GM12878 (cell line): ENCODE data around the gene SLF2. TPM values are rescaled to one million over a fixed set of nuclear protein-coding genes. Genes with fewer than 3 reads are reported as not detected.

Source experiments
- ATAC-seq: fragments of 200-7000 bp; cut with Tn5 transposase; 3 replicates; pipeline ENCODE4 v1.9.1; 2020; ENCODE audit warnings: mild to moderate bottlenecking, moderate library complexity
- BruUV-seq: library from RNA; stranded (reverse); fragments of 400-500 nt; replicated peaks from 2 replicates; lab custom pipeline; 2021; lab: Mats Ljungman, UMichigan
- CTCF ChIA-PET: fragments of 300-600 bp; sonication (Branson Sonifier 250); formaldehyde crosslinking; extraction: SDS; loops from one replicate; lab custom pipeline; 2021; ENCODE audit warnings: inconsistent platforms; lab: Yijun Ruan, JAX
- POLR2A ChIA-PET: fragments of 350-600 bp; formaldehyde crosslinking; extraction: SDS; loops from one replicate; lab custom pipeline; 2021; ENCODE audit warnings: inconsistent platforms; lab: Charles Lee
- RAD21 ChIA-PET: fragments of 300-600 bp; sonication (Branson Sonifier 250); formaldehyde crosslinking; loops from one replicate; lab custom pipeline; 2023; ENCODE audit warnings: antibody characterized with exemption; ENCODE audit not compliant: unreplicated experiment; lab: Charles Lee
- SMC1A ChIA-PET: fragments of 300-600 bp; sonication (Branson Sonifier 250); formaldehyde crosslinking; loops from one replicate; lab custom pipeline; 2023; ENCODE audit not compliant: unreplicated experiment, uncharacterized antibody; lab: Charles Lee
- DNase-seq: peaks from one replicate; pipeline ENCODE4 v3.0.0-alpha.2; 2011; ENCODE audit warnings: low read depth, low spot score
- FAIRE-seq: peaks from 3 replicates; lab custom pipeline; 2011; peaks lifted over from hg19 to GRCh38; lab: Jason Lieb, UNC
- H2AFZ ChIP-seq: 2 replicates; pipeline ENCODE4 v1.6.0; 2011; ENCODE audit warnings: low read depth, low read length, control low read depth; ENCODE audit not compliant: control insufficient read depth
- H3K27ac ChIP-seq: 2 replicates; pipeline ENCODE4 v1.5.1; 2011; ENCODE audit warnings: control low read depth; ENCODE audit not compliant: control insufficient read depth, insufficient read depth
- H3K27me3 ChIP-seq, 2 experiments: replicated peaks in 1 of 2; 2 replicates each; pipeline versions ENCODE4 v1.6.0 to v1.6.1; 2011; ENCODE audit warnings: low read length in 1 of 2; ENCODE audit not compliant: control insufficient read depth in 2 of 2, insufficient read depth in 2 of 2
- H3K36me3 ChIP-seq, 2 experiments: 2 replicates each; pipeline ENCODE4 v1.5.1; 2011; ENCODE audit warnings: low read length in 1 of 2; ENCODE audit not compliant: control insufficient read depth in 2 of 2, insufficient read depth in 2 of 2
- H3K4me1 ChIP-seq: 2 replicates; pipeline ENCODE4 v1.6.1; 2011; ENCODE audit warnings: mild to moderate bottlenecking, low read length, moderate library complexity, mixed read lengths; ENCODE audit not compliant: control insufficient read depth, insufficient read depth
- H3K4me2 ChIP-seq: 2 replicates; pipeline ENCODE4 v1.6.0; 2011; ENCODE audit warnings: control low read depth; ENCODE audit not compliant: control insufficient read depth, insufficient read depth
- H3K4me3 ChIP-seq: fragments of 200-600 bp; sonication (generic); 2 replicates; pipeline ENCODE4 v1.5.1; 2016
- H3K79me2 ChIP-seq: 2 replicates; pipeline ENCODE4 v1.6.0; 2011; ENCODE audit warnings: low read length; ENCODE audit not compliant: control insufficient read depth, insufficient read depth
- H3K9ac ChIP-seq: 2 replicates; pipeline ENCODE4 v1.8.0; 2011; ENCODE audit warnings: low read length, control low read depth, mixed read lengths; ENCODE audit not compliant: control insufficient read depth, insufficient read depth
- H3K9me3 ChIP-seq: replicated peaks from 3 replicates; pipeline ENCODE4 v1.5.1; 2011; ENCODE audit warnings: mild to moderate bottlenecking, low read length; ENCODE audit not compliant: control insufficient read depth, insufficient read depth
- H4K20me1 ChIP-seq: 2 replicates; pipeline ENCODE4 v1.6.0; 2011; ENCODE audit not compliant: control insufficient read depth, insufficient read depth
- EP300 ChIP-seq, 2 experiments: fragments of 150-350 bp in 1 of 2; IDR thresholded peaks; 2 replicates each; pipeline ENCODE4 v1.6.1; 2011 to 2012; ENCODE audit warnings: low read depth in 2 of 2, low read length in 2 of 2, borderline replicate concordance in 1 of 2, improper control_type of control experiment in 1 of 2, inconsistent platforms in 1 of 2; ENCODE audit not compliant: control insufficient read depth in 1 of 2
- MLLT1 ChIP-seq: fragments of 450-650 bp; IDR thresholded peaks from 2 replicates; pipeline ENCODE4 v1.6.1; 2016; ENCODE audit warnings: mild to moderate bottlenecking
- WGBS: methylation state at CpG from one replicate; pipeline ENCODE4 v1.1.6; 2016; ENCODE audit warnings: low lambda C conversion rate; ENCODE audit not compliant: insufficient replicate concordance, insufficient coverage; ENCODE audit errors: missing lambda C conversion rate; 5-methylcytosine and 5-hydroxymethylcytosine counted together
- in situ Hi-C: fragments of 300-500 bp; cut with MboI; formaldehyde crosslinking; loops from 9 replicates; pipeline ENCODE4 v1.14.3; 2018; ENCODE audit warnings: mixed read lengths
- intact Hi-C: fragments of 100-400 bp; cut with micrococcal nuclease; formaldehyde crosslinking; loops from one replicate; pipeline ENCODE4 v1.14.2; 2022; ENCODE audit not compliant: unreplicated experiment
- polyA plus RNA-seq, 11 experiments: library from polyadenylated mRNA; depleted of rRNA in 4 of 11; unstranded in 6 of 11; stranded (reverse) in 5 of 11; fragments of >200 nt; fragmentation: Nextera tagmentation in 4 of 11; fragmentation: Illumina TruSeq in 1 of 11; extraction: Ambion mirVana in 4 of 11; extraction: Trizol in 1 of 11; gene quantifications; 1 replicate in 1 of 11; 2 replicates in 10 of 11; pipeline versions ENCODE4 v1.2.1 to v1.2.3, GENCODE V29; 2011 to 2016; ENCODE audit warnings: inconsistent platforms in 2 of 11, missing spikeins in 2 of 11, low read depth in 1 of 11
- total RNA-seq, 4 experiments: library from RNA; depleted of rRNA in 3 of 4; stranded (reverse); fragments of >200 nt in 3 of 4; fragmentation: Illumina TruSeq in 1 of 4; extraction: Trizol in 1 of 4; gene quantifications; 2 replicates each; pipeline versions ENCODE4 v1.2.1 to v1.2.3, GENCODE V29; 2013 to 2021

The SLF2 gene
- total and polyA plus RNA-seq, 10 of the 15 experiments (the other 5 are each of a cell fraction or from before 2014, with no cell fraction given): 3.0 to 25.2 (median 17.9) TPM

- peak overlapping the region; percentile 42 for H3K4me3 ChIP-seq
- WGBS: 71% methylated on average over 18 of the region's 19 CpGs
- RAD21 ChIA-PET: interaction anchor here (4.6 kb wide), 1 partner anchor 15 kb away, joined by 26 read pairs; no protein-coding TSS in a partner anchor
- no peaks in the 10 kb centered on the region for H3K9me3 ChIP-seq
- peaks cover 17% of the 10 kb centered on the region for H3K4me1 ChIP-seq
- no peaks in the 10 kb centered on the region for H4K20me1 ChIP-seq
- peak overlapping the region; percentile 18; the same call in 1 of the 2 replicates for H3K27ac ChIP-seq
- DNase-seq: no peak
- H3K9ac ChIP-seq: peak overlapping the region; percentile 73
- CTCF ChIA-PET: interaction anchor here (1.4 to 5.7 kb wide), 5 partner anchors 11 to 87 kb away, joined by 4 to 91 read pairs (median 12); partner anchors contain the start of genes PDZD7, SFXN3 and SLF2
- in situ Hi-C loops: no loop called here
- no peak for ATAC-seq
- SMC1A ChIA-PET: no interaction called here
- intact Hi-C loops: no loop called here
- POLR2A ChIA-PET: no interaction called here
- TF ChIP-seq MLLT1 (peak; percentile 17; the same call in 1 of the 2 replicates), EP300 (IDR thresholded peaks at IDR 0.05; ENCODE audit: borderline replicate concordance in 1 of 2, control insufficient read depth in 1 of 2, low read depth in 2 of 2, low read length in 2 of 2) (no peak)
- FAIRE-seq: no peak
- BruUV-seq: no TSS peak
- H3K27me3 ChIP-seq: no peaks in the 10 kb centered on the region
- H3K36me3 ChIP-seq: peaks cover 0 to 2% of the 10 kb centered on the region in 2 experiments; a peak in 3 of 4 replicates
- H2AFZ ChIP-seq: peak overlapping the region; percentile 64
- H3K79me2 ChIP-seq: peaks cover 10% of the 10 kb centered on the region
- H3K4me2 ChIP-seq: peak overlapping the region; percentile 64
These were observed 87.6 kb downstream of the SLF2 start for GRCh38 chr10:101000127-101000914.
